Measurements from ENCODE around the gene VAV1. TPM values are rescaled to one million over a fixed set of nuclear protein-coding genes. Genes with fewer than 3 reads are reported as not detected.

The VAV1 gene
- total and polyA plus RNA-seq, 2 of the 8 experiments (the other 6 are each of a cell fraction or from before 2014, with no cell fraction given), result 0.21 to 0.22 TPM

GRCh38 chr19:6765738-6766356, 6.7 kb upstream of the VAV1 start:
- H2BK15ac ChIP-seq (ENCODE audit: low read length), result peak overlapping the region; percentile 50; the same call in 1 of the 2 replicates
- peak overlapping the region; percentile 57 for H3K27ac ChIP-seq (ENCODE audit: low read depth, low read length)
- FAIRE-seq (peak; percentile 60), DNase-seq (ENCODE audit: low read depth in 1 of 2, low spot score in 2 of 2) (peak; percentile 80 to 88)
- H2AK5ac ChIP-seq (ENCODE audit: low read depth, low read length), result peak overlapping the region; percentile 87; the same call in 1 of the 2 replicates
- no peaks in the 10 kb centered on the region for H3K27me3 ChIP-seq (replicated peaks in 1 of 4; ENCODE audit: control insufficient read depth in 3 of 4, extremely low read depth in 1 of 4, insufficient read depth in 3 of 4, low read length in 3 of 4)
- peak overlapping the region; percentile 81 for H2BK120ac ChIP-seq (replicated peaks; ENCODE audit: low read depth, low read length)
- H3K36me3 ChIP-seq (ENCODE audit: control insufficient read depth in 2 of 4, insufficient read depth in 4 of 4, low read length in 3 of 4), result peaks cover 0 to 5% (median 2%) of the 10 kb centered on the region in 4 experiments; a peak in 2 of 8 replicates
- H2AFZ ChIP-seq (ENCODE audit: low read length), result no peak overlapping the region
- peak overlapping the region; percentile 87 to 99 for H3K4me2 ChIP-seq (ENCODE audit: insufficient read depth in 1 of 2, low read depth in 2 of 2, low read length in 2 of 2)
- H3K9ac ChIP-seq (replicated peaks in 1 of 4; ENCODE audit: extremely low read depth in 1 of 4, low read depth in 3 of 4, low read length in 3 of 4), result peak overlapping the region in 3 of 4 experiments; percentile 59 to 72 (median 60); a peak in 6 of 7 replicates
- H3K18ac ChIP-seq (ENCODE audit: extremely low read depth, low read length), result peak overlapping the region; percentile 92
- H3K79me1 ChIP-seq (ENCODE audit: low read depth, low read length), result peaks cover 10% of the 10 kb centered on the region
- CTCF ChIA-PET (ENCODE audit: partially characterized antibody), result interaction anchor here (1.1 to 1.6 kb wide), 4 partner anchors 27 to 98 kb away, joined by 3 to 4 read pairs (median 4); no protein-coding TSS in a partner anchor
- H4K20me1 ChIP-seq (replicated peaks in 1 of 2; ENCODE audit: control insufficient read depth in 1 of 2, insufficient read depth in 2 of 2, low read length in 2 of 2), result no peaks in the 10 kb centered on the region
- peak overlapping the region; percentile 100; the same call in 1 of the 2 replicates for H2BK12ac ChIP-seq (ENCODE audit: low read depth, low read length)
- POLR2A ChIA-PET (ENCODE audit: partially characterized antibody), result interaction anchor here (1.2 to 5.7 kb wide), 6 partner anchors 9 to 47 kb away, joined by 3 to 53 read pairs (median 8); partner anchors contain the start of genes GPR108 and TRIP10
- H3K56ac ChIP-seq (replicated peaks; ENCODE audit: insufficient read length, low read depth, low read length), result no peak overlapping the region
- peak overlapping the region; percentile 76 for H4K91ac ChIP-seq (replicated peaks; ENCODE audit: insufficient read length, low read length)
- H3K4ac ChIP-seq (replicated peaks; ENCODE audit: insufficient read length, low read depth, low read length), result peak overlapping the region; percentile 75
- peaks cover 0 to 6% (median 5%) of the 10 kb centered on the region in 4 experiments; a peak in 5 of 7 replicates for H3K4me1 ChIP-seq (replicated peaks in 1 of 4; ENCODE audit: control insufficient read depth in 3 of 4, insufficient read depth in 4 of 4, low read length in 3 of 4)
- peak overlapping the region; percentile 96 for H2BK5ac ChIP-seq (ENCODE audit: low read depth, low read length)
- H4K5ac ChIP-seq (ENCODE audit: insufficient read length, low read depth, low read length), result no peak overlapping the region
- peak overlapping the region; percentile 61 to 84 (median 83); a peak in 7 of 8 replicates for H3K4me3 ChIP-seq (ENCODE audit: extremely low read depth in 1 of 4, insufficient read depth in 2 of 4, low read depth in 3 of 4, low read length in 4 of 4)
- H3K23me2 ChIP-seq (ENCODE audit: low read depth, low read length), result peaks cover 15% of the 10 kb centered on the region
- no peak overlapping the region; the same call in 1 of the 2 replicates for H4K8ac ChIP-seq (ENCODE audit: extremely low read depth, insufficient read depth, low read length)
- no peak overlapping the region for H2BK20ac ChIP-seq (ENCODE audit: low read length)
- WGBS, 2 experiments (ENCODE audit: extremely low coverage in 1 of 2, insufficient coverage in 1 of 2, insufficient read length in 1 of 2, insufficient replicate concordance in 2 of 2, low coverage in 1 of 2, low lambda C conversion rate in 2 of 2, missing lambda C conversion rate in 1 of 2), result 13% methylated on average over 7 of the region's 8 CpGs; no CpG with 5 or more reads in 1 of the 2 experiments
- H3K9me3 ChIP-seq (ENCODE audit: insufficient read depth in 2 of 2, low read depth in 1 of 2, low read length in 1 of 2), result peaks cover 0 to 7% of the 10 kb centered on the region in 2 experiments; a peak in 2 of 4 replicates
- no peak overlapping the region for H3K14ac ChIP-seq (ENCODE audit: insufficient read length)
- H3K79me2 ChIP-seq (ENCODE audit: control insufficient read depth in 1 of 2, insufficient read depth in 2 of 2, low read length in 2 of 2), result peaks cover 0 to 7% of the 10 kb centered on the region in 2 experiments; a peak in 2 of 4 replicates
- H3K23ac ChIP-seq (ENCODE audit: insufficient read length), result no peak overlapping the region
- TF ChIP-seq ASH2L (IDR thresholded peaks at IDR 0.05; ENCODE audit: low read length) (no peak), ZNF274 (IDR thresholded peaks at IDR 0.05; ENCODE audit: borderline replicate concordance, extremely low read depth, low read length) (no peak), NANOG (IDR thresholded peaks at IDR 0.05; ENCODE audit: insufficient read depth, low read depth, low read length, poor library complexity, severe bottlenecking) (no peak), RAD21 (IDR thresholded peaks at IDR 0.05 in 1 of 2, conservative IDR thresholded peaks at IDR 0.05 in 1 of 2; ENCODE audit: low read depth in 2 of 2, low read length in 2 of 2) (0 out of 4 replicates have a peak, but pooled peaks of 1 of the 2 experiments have one; percentile 9), JUND (IDR thresholded peaks at IDR 0.05; ENCODE audit: low read length) (peak; percentile 98), KDM4A (IDR thresholded peaks at IDR 0.05; ENCODE audit: low read depth, low read length, severe bottlenecking) (no peak), POLR2A (IDR thresholded peaks at IDR 0.05; ENCODE audit: control extremely low read depth in 1 of 2, low read depth in 2 of 2, low read length in 2 of 2) (peak; percentile 55 to 83), TAF1 (IDR thresholded peaks at IDR 0.05; ENCODE audit: low read depth, low read length) (peak; percentile 69; the same call in 1 of the 2 replicates), PHF8 (conservative IDR thresholded peaks at IDR 0.05; ENCODE audit: low read depth, low read length) (no peak)
- TF ChIP-seq, protein P1, sequence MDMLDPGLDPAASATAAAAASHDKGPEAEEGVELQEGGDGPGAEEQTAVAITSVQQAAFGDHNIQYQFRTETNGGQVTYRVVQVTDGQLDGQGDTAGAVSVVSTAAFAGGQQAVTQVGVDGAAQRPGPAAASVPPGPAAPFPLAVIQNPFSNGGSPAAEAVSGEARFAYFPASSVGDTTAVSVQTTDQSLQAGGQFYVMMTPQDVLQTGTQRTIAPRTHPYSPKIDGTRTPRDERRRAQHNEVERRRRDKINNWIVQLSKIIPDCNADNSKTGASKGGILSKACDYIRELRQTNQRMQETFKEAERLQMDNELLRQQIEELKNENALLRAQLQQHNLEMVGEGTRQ (IDR thresholded peaks at IDR 0.05; ENCODE audit: low read length), result no peak

All from H1 (cell line).